NCI-H524 treated with DMSO at 0.1 percent for 48 hours (cell line): Measurements from ENCODE around the gene RBM39.

Experiments used
- DNase-seq: peaks from one replicate; lab custom pipeline; 2025; lab: John Stamatoyannopoulos, UW

Gene RBM39

GRCh38 chr20:35674921-35675320, 67.1 kb downstream of the RBM39 start:
- no peak for DNase-seq

- DNase-seq: no peak
These were observed 68.2 kb downstream of the RBM39 start for GRCh38 chr20:35673884-35674283.

GRCh38 chr20:35669681-35670080, 72.4 kb downstream of the RBM39 start:
- no peak for DNase-seq

GRCh38 chr20:35669221-35669620, 72.8 kb downstream of the RBM39 start:
- no peak for DNase-seq

- DNase-seq: no peak
These were observed 76.1 kb downstream of the RBM39 start for GRCh38 chr20:35665949-35666288.

GRCh38 chr20:35664466-35665206, 77.4 kb downstream of the RBM39 start, which contains the start of the genes CPNE1 and RBM12:
Gene CPNE1 (minus strand): TSS chr20:35664900. CDS start chr20:35632923, 31,977 bp downstream.
Gene RBM12 (minus strand): TSS chr20:35664900. CDS start chr20:35655322, 9,578 bp downstream.
- peak; percentile 88 for DNase-seq

- DNase-seq: peak; percentile 19
These were observed 78.3 kb downstream of the RBM39 start for GRCh38 chr20:35663516-35664465.

GRCh38 chr20:35662551-35662950, 79.5 kb downstream of the RBM39 start:
- no peak for DNase-seq

GRCh38 chr20:35661908-35662307, 80.2 kb downstream of the RBM39 start:
- DNase-seq: no peak

- DNase-seq: no peak
These were observed 81.0 kb downstream of the RBM39 start for GRCh38 chr20:35661053-35661452.

- no peak for DNase-seq
These were observed 81.7 kb downstream of the RBM39 start for GRCh38 chr20:35660122-35660937.

GRCh38 chr20:35657271-35657670, 84.8 kb downstream of the RBM39 start:
- no peak for DNase-seq

GRCh38 chr20:35654415-35654814, 87.6 kb downstream of the RBM39 start:
- DNase-seq: no peak

- DNase-seq: no peak
These were observed 88.2 kb downstream of the RBM39 start for GRCh38 chr20:35653893-35654292.
